GM12878 (cell line): Measurements from ENCODE around the gene CNGA4. TPM values are rescaled to one million over a fixed set of nuclear protein-coding genes. Genes with fewer than 3 reads are reported as not detected.

Experiments
- ATAC-seq: fragments of 200-7000 bp; cut with Tn5 transposase; 3 replicates; pipeline ENCODE4 v1.9.1; 2020; ENCODE audit warnings: mild to moderate bottlenecking, moderate library complexity
- BruUV-seq: library from RNA; stranded (reverse); fragments of 400-500 nt; replicated peaks from 2 replicates; lab custom pipeline; 2021; lab: Mats Ljungman, UMichigan
- CTCF ChIA-PET: fragments of 300-600 bp; sonication (Branson Sonifier 250); formaldehyde crosslinking; extraction: SDS; loops from one replicate; lab custom pipeline; 2021; ENCODE audit warnings: inconsistent platforms; lab: Yijun Ruan, JAX
- POLR2A ChIA-PET: fragments of 350-600 bp; formaldehyde crosslinking; extraction: SDS; loops from one replicate; lab custom pipeline; 2021; ENCODE audit warnings: inconsistent platforms; lab: Charles Lee
- RAD21 ChIA-PET: fragments of 300-600 bp; sonication (Branson Sonifier 250); formaldehyde crosslinking; loops from one replicate; lab custom pipeline; 2023; ENCODE audit warnings: antibody characterized with exemption; ENCODE audit not compliant: unreplicated experiment; lab: Charles Lee
- SMC1A ChIA-PET: fragments of 300-600 bp; sonication (Branson Sonifier 250); formaldehyde crosslinking; loops from one replicate; lab custom pipeline; 2023; ENCODE audit not compliant: unreplicated experiment, uncharacterized antibody; lab: Charles Lee
- DNase-seq: peaks from one replicate; pipeline ENCODE4 v3.0.0-alpha.2; 2011; ENCODE audit warnings: low read depth, low spot score
- FAIRE-seq: peaks from 3 replicates; lab custom pipeline; 2011; peaks lifted over from hg19 to GRCh38; lab: Jason Lieb, UNC
- H2AFZ ChIP-seq: 2 replicates; pipeline ENCODE4 v1.6.0; 2011; ENCODE audit warnings: low read depth, low read length, control low read depth; ENCODE audit not compliant: control insufficient read depth
- H3K27ac ChIP-seq: 2 replicates; pipeline ENCODE4 v1.5.1; 2011; ENCODE audit warnings: control low read depth; ENCODE audit not compliant: control insufficient read depth, insufficient read depth
- H3K27me3 ChIP-seq, 2 experiments: replicated peaks in 1 of 2; 2 replicates each; pipeline versions ENCODE4 v1.6.0 to v1.6.1; 2011; ENCODE audit warnings: low read length in 1 of 2; ENCODE audit not compliant: control insufficient read depth in 2 of 2, insufficient read depth in 2 of 2
- H3K36me3 ChIP-seq, 2 experiments: 2 replicates each; pipeline ENCODE4 v1.5.1; 2011; ENCODE audit warnings: low read length in 1 of 2; ENCODE audit not compliant: control insufficient read depth in 2 of 2, insufficient read depth in 2 of 2
- H3K4me1 ChIP-seq: 2 replicates; pipeline ENCODE4 v1.6.1; 2011; ENCODE audit warnings: mild to moderate bottlenecking, low read length, moderate library complexity, mixed read lengths; ENCODE audit not compliant: control insufficient read depth, insufficient read depth
- H3K4me2 ChIP-seq: 2 replicates; pipeline ENCODE4 v1.6.0; 2011; ENCODE audit warnings: control low read depth; ENCODE audit not compliant: control insufficient read depth, insufficient read depth
- H3K4me3 ChIP-seq: fragments of 200-600 bp; sonication (generic); 2 replicates; pipeline ENCODE4 v1.5.1; 2016
- H3K79me2 ChIP-seq: 2 replicates; pipeline ENCODE4 v1.6.0; 2011; ENCODE audit warnings: low read length; ENCODE audit not compliant: control insufficient read depth, insufficient read depth
- H3K9ac ChIP-seq: 2 replicates; pipeline ENCODE4 v1.8.0; 2011; ENCODE audit warnings: low read length, control low read depth, mixed read lengths; ENCODE audit not compliant: control insufficient read depth, insufficient read depth
- H3K9me3 ChIP-seq: replicated peaks from 3 replicates; pipeline ENCODE4 v1.5.1; 2011; ENCODE audit warnings: mild to moderate bottlenecking, low read length; ENCODE audit not compliant: control insufficient read depth, insufficient read depth
- H4K20me1 ChIP-seq: 2 replicates; pipeline ENCODE4 v1.6.0; 2011; ENCODE audit not compliant: control insufficient read depth, insufficient read depth
- ASH2L ChIP-seq: fragments of 300-600, 200-600 bp; sonication (generic); IDR thresholded peaks from 2 replicates; pipeline ENCODE4 v1.6.1; 2017; ENCODE audit warnings: low read depth, mild to moderate bottlenecking, borderline replicate concordance
- ATF7 ChIP-seq: fragments of 450-650 bp; IDR thresholded peaks from 2 replicates; pipeline ENCODE4 v1.6.1; 2016; ENCODE audit warnings: low read depth, mild to moderate bottlenecking
- JUNB ChIP-seq: IDR thresholded peaks from 2 replicates; pipeline ENCODE4 v1.6.1; 2016; ENCODE audit warnings: antibody characterized with exemption, mild to moderate bottlenecking
- MTA2 ChIP-seq: fragments of 450-650 bp; IDR thresholded peaks from 2 replicates; pipeline ENCODE4 v1.6.1; 2016; ENCODE audit warnings: low read depth, mild to moderate bottlenecking, moderate library complexity
- NFXL1 ChIP-seq: fragments of 450-650 bp; IDR thresholded peaks from 2 replicates; pipeline ENCODE4 v1.6.1; 2017; ENCODE audit warnings: antibody characterized with exemption, mild to moderate bottlenecking, borderline replicate concordance
- NRF1 ChIP-seq: conservative IDR thresholded peaks from 2 replicates; pipeline ENCODE4 v1.6.1; 2011; ENCODE audit warnings: mild to moderate bottlenecking, low read depth, low read length, improper control_type of control experiment
- RAD51 ChIP-seq: fragments of 450-650 bp; IDR thresholded peaks from 2 replicates; pipeline ENCODE4 v1.6.1; 2016; ENCODE audit warnings: moderate library complexity, mild to moderate bottlenecking, inconsistent platforms
- RCOR1 ChIP-seq: conservative IDR thresholded peaks from 2 replicates; pipeline ENCODE4 v1.6.1; 2012; ENCODE audit warnings: low read depth, low read length, improper control_type of control experiment
- SPI1 ChIP-seq: IDR thresholded peaks from 2 replicates; pipeline ENCODE4 v1.6.1; 2011; ENCODE audit warnings: low read depth, mild to moderate bottlenecking, low read length, moderate library complexity, borderline replicate concordance; ENCODE audit not compliant: insufficient read depth
- SUPT20H ChIP-seq: IDR thresholded peaks from 2 replicates; pipeline ENCODE4 v1.6.1; 2011; ENCODE audit warnings: low read depth, mild to moderate bottlenecking, low read length, moderate library complexity, borderline replicate concordance; ENCODE audit not compliant: control insufficient read depth
- ZNF24 ChIP-seq: fragments of 450-650 bp; IDR thresholded peaks from 2 replicates; pipeline ENCODE4 v1.6.1; 2017; ENCODE audit warnings: antibody characterized with exemption, mild to moderate bottlenecking
- WGBS: methylation state at CpG from one replicate; pipeline ENCODE4 v1.1.6; 2016; ENCODE audit warnings: low lambda C conversion rate; ENCODE audit not compliant: insufficient replicate concordance, insufficient coverage; ENCODE audit errors: missing lambda C conversion rate; 5-methylcytosine and 5-hydroxymethylcytosine counted together
- in situ Hi-C: fragments of 300-500 bp; cut with MboI; formaldehyde crosslinking; loops from 9 replicates; pipeline ENCODE4 v1.14.3; 2018; ENCODE audit warnings: mixed read lengths
- intact Hi-C: fragments of 100-400 bp; cut with micrococcal nuclease; formaldehyde crosslinking; loops from one replicate; pipeline ENCODE4 v1.14.2; 2022; ENCODE audit not compliant: unreplicated experiment
- polyA plus RNA-seq, 11 experiments: library from polyadenylated mRNA; depleted of rRNA in 4 of 11; unstranded in 6 of 11; stranded (reverse) in 5 of 11; fragments of >200 nt; fragmentation: Nextera tagmentation in 4 of 11; fragmentation: Illumina TruSeq in 1 of 11; extraction: Ambion mirVana in 4 of 11; extraction: Trizol in 1 of 11; gene quantifications; 1 replicate in 1 of 11; 2 replicates in 10 of 11; pipeline versions ENCODE4 v1.2.1 to v1.2.3, GENCODE V29; 2011 to 2016; ENCODE audit warnings: inconsistent platforms in 2 of 11, missing spikeins in 2 of 11, low read depth in 1 of 11
- total RNA-seq, 4 experiments: library from RNA; depleted of rRNA in 3 of 4; stranded (reverse); fragments of >200 nt in 3 of 4; fragmentation: Illumina TruSeq in 1 of 4; extraction: Trizol in 1 of 4; gene quantifications; 2 replicates each; pipeline versions ENCODE4 v1.2.1 to v1.2.3, GENCODE V29; 2013 to 2021
- TF ChIP-seq, protein P1 (sequence below): fragments of 450-650 bp; IDR thresholded peaks from 2 replicates; pipeline ENCODE4 v1.6.1; 2016; ENCODE audit warnings: mild to moderate bottlenecking

Gene CNGA4
- total and polyA plus RNA-seq, 10 of the 15 experiments (the other 5 are each of a cell fraction or from before 2014, with no cell fraction given): 0.05 to 0.26 (median 0.07) TPM; not detected in 5

DNA sequence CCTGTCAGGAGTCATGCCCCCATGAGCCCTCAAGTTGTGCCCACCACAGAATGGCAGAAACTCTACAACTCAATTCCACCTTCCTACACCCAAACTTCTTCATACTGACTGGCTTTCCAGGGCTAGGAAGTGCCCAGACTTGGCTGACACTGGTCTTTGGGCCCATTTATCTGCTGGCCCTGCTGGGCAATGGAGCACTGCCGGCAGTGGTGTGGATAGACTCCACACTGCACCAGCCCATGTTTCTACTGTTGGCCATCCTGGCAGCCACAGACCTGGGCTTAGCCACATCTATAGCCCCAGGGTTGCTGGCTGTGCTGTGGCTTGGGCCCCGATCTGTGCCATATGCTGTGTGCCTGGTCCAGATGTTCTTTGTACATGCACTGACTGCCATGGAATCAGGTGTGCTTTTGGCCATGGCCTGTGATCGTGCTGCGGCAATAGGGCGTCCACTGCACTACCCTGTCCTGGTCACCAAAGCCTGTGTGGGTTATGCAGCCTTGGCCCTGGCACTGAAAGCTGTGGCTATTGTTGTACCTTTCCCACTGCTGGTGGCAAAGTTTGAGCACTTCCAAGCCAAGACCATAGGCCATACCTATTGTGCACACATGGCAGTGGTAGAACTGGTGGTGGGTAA is 39.6 kb upstream of the CNGA4 start, which contains the start of gene OR52W1 (continued):
- TF ChIP-seq JUNB (no peak), NFXL1 (no peak), NRF1 (no peak), ASH2L (no peak), SPI1 (no peak)

DNA sequence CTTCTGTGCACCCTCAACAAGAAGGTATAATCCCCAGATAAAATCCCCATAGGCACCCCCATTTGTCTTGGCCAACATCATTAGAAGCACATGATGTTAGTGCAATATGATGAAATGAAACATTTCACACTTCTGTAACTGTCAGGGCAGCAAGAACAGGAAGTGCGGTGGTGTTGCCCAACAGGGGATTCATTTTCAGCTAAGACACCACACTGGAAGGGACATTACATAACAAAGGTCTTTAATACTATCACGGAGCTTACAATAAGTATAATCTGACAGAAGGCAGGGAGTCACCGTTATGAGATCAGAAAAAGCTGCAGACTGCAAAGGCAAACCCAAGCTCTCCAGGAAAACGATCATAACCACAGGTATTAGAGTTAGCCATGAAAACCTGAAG is 37.9 kb upstream of the CNGA4 start:
- Histone ChIP-seq H3K27ac (no peak overlapping the region), H3K36me3 (no peaks in the 10 kb centered on the region), H3K9ac (no peak overlapping the region), H3K4me3 (no peak overlapping the region), H2AFZ (no peak overlapping the region), H3K9me3 (no peaks in the 10 kb centered on the region), H4K20me1 (no peaks in the 10 kb centered on the region), H3K27me3 (no peaks in the 10 kb centered on the region), H3K79me2 (no peaks in the 10 kb centered on the region), H3K4me1 (peaks cover 9% of the 10 kb centered on the region), H3K4me2 (no peak overlapping the region)
- DNase-seq (no peak), FAIRE-seq (no peak), ATAC-seq (peak; percentile 63)
- in situ Hi-C loops (no loop called here), intact Hi-C loops (no loop called here)
- SMC1A ChIA-PET: interaction anchor here (0.9 kb wide), 1 partner anchor 50 kb away, joined by 3 read pairs; no protein-coding TSS in a partner anchor
- POLR2A ChIA-PET: no interaction called here
- 89% methylated on average over 4 of the region's 4 CpGs for WGBS
- no TSS peak for BruUV-seq
- TF ChIP-seq RCOR1: no peak
- 0 out of 2 replicates have a peak, but pooled peaks have one; percentile 50 for TF ChIP-seq MTA2
- peak; percentile 23; the same call in 1 of the 2 replicates for TF ChIP-seq RAD51
- peak; percentile 57; the same call in 1 of the 2 replicates for TF ChIP-seq ZNF24
- TF ChIP-seq, protein P1, sequence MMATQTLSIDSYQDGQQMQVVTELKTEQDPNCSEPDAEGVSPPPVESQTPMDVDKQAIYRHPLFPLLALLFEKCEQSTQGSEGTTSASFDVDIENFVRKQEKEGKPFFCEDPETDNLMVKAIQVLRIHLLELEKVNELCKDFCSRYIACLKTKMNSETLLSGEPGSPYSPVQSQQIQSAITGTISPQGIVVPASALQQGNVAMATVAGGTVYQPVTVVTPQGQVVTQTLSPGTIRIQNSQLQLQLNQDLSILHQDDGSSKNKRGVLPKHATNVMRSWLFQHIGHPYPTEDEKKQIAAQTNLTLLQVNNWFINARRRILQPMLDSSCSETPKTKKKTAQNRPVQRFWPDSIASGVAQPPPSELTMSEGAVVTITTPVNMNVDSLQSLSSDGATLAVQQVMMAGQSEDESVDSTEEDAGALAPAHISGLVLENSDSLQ: peak; percentile 34; the same call in 1 of the 2 replicates
- peak; percentile 55 for TF ChIP-seq ATF7
- no peak for TF ChIP-seq SUPT20H
- peak; percentile 65; the same call in 1 of the 2 replicates for TF ChIP-seq SPI1
- CTCF ChIA-PET: no interaction called here
- RAD21 ChIA-PET: interaction anchor here (1.1 kb wide), 1 partner anchor 28 kb away, joined by 4 read pairs; no protein-coding TSS in a partner anchor
